ENCODE data around the gene SMURF2.

SMURF2 gene

GRCh38 chr17:64533784-64534183 is 128.3 kb downstream of the SMURF2 start:
- DNase-seq, result no peak

DNA sequence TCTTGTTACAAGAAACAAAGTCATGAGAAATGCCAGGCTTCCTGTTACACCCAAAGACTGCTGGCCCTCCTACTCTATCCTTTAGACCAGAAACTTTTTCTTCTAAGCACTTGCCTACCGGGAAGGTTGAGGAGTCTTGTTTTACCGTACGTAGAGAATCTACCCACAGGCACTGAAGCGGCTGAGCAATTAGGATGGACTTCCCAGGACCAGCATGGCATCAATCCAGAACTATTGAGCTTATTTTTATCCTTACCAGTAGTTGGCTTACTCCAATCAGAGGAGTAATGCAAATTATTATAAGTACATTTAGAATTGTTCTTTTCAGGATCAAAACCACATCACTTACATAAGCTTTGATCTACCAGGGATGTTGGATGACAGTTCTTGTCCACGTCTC is 129.7 kb downstream of the SMURF2 start:
- no peak for DNase-seq

- no peak for DNase-seq
Observed at GRCh38 chr17:64531955-64532371, 130.1 kb downstream of the SMURF2 start.

DNA sequence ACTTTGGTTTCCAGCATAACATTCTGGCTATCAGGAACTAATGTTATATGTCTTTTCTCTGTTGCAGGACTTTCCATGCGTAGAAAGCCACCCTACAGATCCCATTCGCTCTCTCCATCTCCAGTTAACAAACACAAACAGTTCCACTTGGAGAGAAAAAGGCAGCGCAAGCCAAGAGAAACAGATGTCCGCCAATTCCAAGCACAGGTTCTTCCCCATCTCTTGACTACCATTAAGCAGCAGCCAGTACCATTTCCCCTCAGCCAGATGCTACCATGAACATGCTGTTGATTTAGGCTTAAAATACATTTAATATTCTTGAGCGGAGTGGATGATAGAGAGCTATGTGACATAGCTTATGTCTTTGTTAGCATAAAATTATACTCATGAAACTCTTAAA is 132.9 kb downstream of the SMURF2 start:
- DNase-seq, result no peak

GRCh38 chr17:64527914-64528313 is 134.2 kb downstream of the SMURF2 start:
- no peak for DNase-seq

DNA sequence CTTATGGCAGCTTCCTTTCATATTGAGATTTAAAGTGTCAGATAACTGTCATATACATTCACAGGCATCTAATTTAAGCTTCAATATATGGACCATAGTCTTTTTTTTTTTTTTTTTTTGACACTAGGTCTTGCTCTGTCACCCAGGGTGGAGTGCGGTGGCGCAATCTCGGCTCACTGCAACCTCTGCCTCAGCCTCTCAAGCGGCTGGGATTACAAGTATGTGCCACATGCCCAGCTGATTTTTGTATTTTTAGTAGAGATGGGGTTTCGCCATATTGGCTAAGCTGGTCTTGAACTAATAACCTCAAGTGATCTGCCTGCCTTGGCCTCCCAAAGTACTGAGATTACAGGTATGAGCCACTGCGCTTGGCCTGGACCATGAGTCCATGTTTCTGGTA is 141.7 kb downstream of the SMURF2 start:
- no peak for DNase-seq

GRCh38 chr17:64519601-64520000 is 142.5 kb downstream of the SMURF2 start:
- DNase-seq, result no peak

- no peak for DNase-seq
Observed at GRCh38 chr17:64515829-64516228, 146.3 kb downstream of the SMURF2 start.

DNA sequence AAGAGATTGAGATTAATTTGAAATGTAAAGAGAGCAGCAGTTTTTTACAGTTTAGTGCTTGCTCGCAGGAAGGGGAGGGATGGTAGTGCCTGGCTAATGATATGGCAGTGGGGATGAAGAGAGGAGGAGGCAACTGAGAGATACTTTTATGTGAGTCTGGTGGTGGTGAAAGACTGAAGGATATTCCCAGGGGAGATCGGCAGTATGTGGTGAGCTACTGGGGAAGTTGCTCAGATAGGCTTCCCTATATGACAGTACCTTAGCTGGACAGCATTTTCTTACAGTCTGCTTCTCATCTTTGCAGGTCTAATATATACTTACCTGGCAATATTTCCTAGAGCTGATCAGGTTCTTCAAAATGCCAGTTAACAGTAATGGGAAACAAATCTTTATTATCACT is 146.7 kb downstream of the SMURF2 start:
- DNase-seq, result no peak

GRCh38 chr17:64509179-64509578 is 152.9 kb downstream of the SMURF2 start:
- no peak for DNase-seq

GRCh38 chr17:64508683-64509082 is 153.4 kb downstream of the SMURF2 start:
- no peak for DNase-seq

GRCh38 chr17:64507413-64507782 is 154.7 kb downstream of the SMURF2 start:
- peak; percentile 81 for DNase-seq

GRCh38 chr17:64506576-64507412 is 155.3 kb downstream of the SMURF2 start, which contains the start of gene CEP95:
Gene CEP95, plus strand, starts transcription at chr17:64506977. Its CDS starts 121 bp downstream, at chr17:64507098.
- peak; percentile 96 for DNase-seq

- DNase-seq, result peak; percentile 96
Observed at GRCh38 chr17:64506201-64506575, 155.9 kb downstream of the SMURF2 start, which contains the start of gene DDX5. Gene DDX5, minus strand, starts transcription at chr17:64506289. Its CDS starts 170 bp downstream, at chr17:64506119.

DNA sequence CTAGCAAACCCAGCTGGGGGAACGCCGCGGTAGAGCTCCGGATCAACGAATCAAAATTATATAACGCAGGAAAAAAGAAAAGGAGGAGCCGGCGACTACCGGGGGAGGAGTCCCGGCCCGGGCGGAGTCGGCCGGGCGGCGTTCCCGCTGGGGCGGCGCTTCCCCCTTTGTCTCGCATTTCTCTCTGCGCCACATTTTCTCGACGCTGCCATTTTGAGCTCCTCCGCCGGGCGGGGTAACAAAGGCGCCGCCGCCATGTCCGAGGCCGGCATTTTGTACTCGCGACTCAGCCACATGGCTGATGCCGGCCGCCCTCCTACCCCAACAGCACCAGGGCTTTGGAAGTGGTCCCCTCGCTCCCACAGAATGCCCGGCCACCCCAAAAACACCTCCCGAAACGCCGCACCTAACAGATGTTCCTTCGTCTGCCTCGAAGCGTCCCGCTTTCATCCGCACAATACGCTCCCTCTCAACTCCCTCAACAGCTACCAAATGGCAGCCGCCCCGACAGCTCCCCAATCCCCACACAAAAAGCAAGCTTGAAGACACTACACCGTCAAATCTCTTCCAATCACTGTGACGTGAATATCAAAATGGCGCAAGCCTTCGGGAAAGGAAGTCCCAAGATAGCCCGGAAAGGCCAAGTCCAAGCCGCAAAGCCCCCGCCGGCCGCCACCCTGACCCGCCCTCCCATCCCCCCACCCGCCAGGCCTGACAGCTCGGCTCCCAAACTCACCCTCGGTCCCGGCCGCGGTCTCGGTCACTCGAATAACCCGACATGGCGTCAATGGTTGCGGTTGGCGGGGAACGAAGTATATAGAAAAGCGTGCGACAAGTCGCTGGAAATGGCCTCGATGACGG is 156.5 kb downstream of the SMURF2 start:
- peak; percentile 64 for DNase-seq

- DNase-seq, result no peak
Observed at GRCh38 chr17:64504769-64505339, 157.3 kb downstream of the SMURF2 start.

- no peak for DNase-seq
Observed at GRCh38 chr17:64503821-64504768, 158.0 kb downstream of the SMURF2 start.

- DNase-seq, result no peak
Observed at GRCh38 chr17:64503341-64503740, 158.8 kb downstream of the SMURF2 start.

- no peak for DNase-seq
Observed at GRCh38 chr17:64502809-64503208, 159.3 kb downstream of the SMURF2 start.

DNA sequence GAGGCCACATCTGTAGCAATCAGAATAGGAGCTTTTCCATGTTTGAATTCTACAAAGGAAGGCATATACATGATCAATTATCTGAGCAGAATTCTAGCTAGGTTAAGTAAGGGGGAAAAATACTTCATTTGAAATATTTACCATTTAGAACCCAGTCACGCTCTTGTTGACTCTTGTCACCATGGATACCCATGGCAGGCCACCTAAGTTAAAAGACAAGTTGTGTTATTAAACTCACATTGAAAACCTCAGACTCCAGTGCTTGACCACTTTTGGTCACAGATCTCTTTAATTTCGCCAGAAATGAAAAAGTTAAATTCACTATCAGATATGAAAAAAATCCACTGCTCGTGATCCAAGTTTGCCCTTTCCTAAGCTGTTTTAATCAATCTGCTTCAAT is 160.1 kb downstream of the SMURF2 start:
- DNase-seq, result no peak

GRCh38 chr17:64500862-64501765 is 161.0 kb downstream of the SMURF2 start:
- DNase-seq, result no peak

All from NCI-H1694 (cell line).